Measurements from ENCODE around the gene TSPOAP1.

The TSPOAP1 gene

DNA sequence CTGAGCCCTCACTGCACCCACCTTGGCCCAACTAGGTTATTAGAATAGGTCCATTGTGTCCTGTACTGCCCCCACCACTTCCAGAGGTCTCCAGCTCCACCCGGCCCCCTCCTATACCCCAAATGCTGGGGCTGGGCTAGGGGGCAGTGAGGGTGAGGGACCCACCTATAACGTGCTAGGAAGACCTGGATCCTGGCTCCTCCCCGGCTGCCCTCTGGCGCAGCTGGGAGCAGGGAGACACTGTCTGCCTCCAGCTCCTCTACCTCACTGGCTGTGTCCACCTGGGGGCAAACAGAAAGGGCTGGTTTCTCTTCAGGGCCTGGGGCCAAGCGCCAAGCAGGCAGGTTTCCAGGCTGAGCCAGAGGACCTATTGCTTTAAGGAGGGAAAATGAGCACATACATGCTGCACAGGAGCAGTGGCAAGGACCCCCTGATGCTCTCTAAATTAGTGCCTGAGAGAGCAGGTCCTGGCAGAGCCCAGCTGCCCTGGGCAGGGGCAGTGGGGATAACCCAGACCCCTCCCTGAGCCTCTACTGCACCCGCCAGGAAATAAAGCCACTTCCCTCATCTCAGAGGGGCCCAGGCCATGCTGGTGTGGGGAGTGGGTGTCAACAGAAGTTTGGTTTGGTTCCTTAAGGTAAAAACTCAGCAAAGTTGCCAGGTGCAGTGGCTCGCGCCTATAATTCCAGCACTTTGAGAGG is 12.2 kb downstream of the TSPOAP1 start:
- Histone ChIP-seq H3K27me3 (ENCODE audit: low read length) (no peaks in the 10 kb centered on the region), H3K9me2 (replicated peaks; ENCODE audit: insufficient read depth, low read length) (no peaks in the 10 kb centered on the region), H3K36me3 (ENCODE audit: low read length) (no peaks in the 10 kb centered on the region), H3F3A (ENCODE audit: insufficient read depth) (no peaks in the 10 kb centered on the region), H4K20me1 (ENCODE audit: low read depth, low read length) (no peaks in the 10 kb centered on the region), H3K27ac (ENCODE audit: low read depth, low read length) (no peak overlapping the region), H3K4me3 (ENCODE audit: insufficient read depth, low read length, poor library complexity, severe bottlenecking) (no peak overlapping the region), H3K9ac (ENCODE audit: low read length) (no peak overlapping the region), H3K4me2 (ENCODE audit: low read depth, low read length, poor library complexity, severe bottlenecking) (no peak overlapping the region), H2AFZ (ENCODE audit: low read depth, low read length, severe bottlenecking) (no peak overlapping the region), H3K9me3 (ENCODE audit: insufficient read depth, low read length) (no peaks in the 10 kb centered on the region), H3K79me2 (ENCODE audit: insufficient read depth, low read length) (no peaks in the 10 kb centered on the region)
- TF ChIP-seq, protein P1, sequence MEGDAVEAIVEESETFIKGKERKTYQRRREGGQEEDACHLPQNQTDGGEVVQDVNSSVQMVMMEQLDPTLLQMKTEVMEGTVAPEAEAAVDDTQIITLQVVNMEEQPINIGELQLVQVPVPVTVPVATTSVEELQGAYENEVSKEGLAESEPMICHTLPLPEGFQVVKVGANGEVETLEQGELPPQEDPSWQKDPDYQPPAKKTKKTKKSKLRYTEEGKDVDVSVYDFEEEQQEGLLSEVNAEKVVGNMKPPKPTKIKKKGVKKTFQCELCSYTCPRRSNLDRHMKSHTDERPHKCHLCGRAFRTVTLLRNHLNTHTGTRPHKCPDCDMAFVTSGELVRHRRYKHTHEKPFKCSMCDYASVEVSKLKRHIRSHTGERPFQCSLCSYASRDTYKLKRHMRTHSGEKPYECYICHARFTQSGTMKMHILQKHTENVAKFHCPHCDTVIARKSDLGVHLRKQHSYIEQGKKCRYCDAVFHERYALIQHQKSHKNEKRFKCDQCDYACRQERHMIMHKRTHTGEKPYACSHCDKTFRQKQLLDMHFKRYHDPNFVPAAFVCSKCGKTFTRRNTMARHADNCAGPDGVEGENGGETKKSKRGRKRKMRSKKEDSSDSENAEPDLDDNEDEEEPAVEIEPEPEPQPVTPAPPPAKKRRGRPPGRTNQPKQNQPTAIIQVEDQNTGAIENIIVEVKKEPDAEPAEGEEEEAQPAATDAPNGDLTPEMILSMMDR (IDR thresholded peaks at IDR 0.05; ENCODE audit: insufficient read depth, low read length, poor library complexity, severe bottlenecking), result no peak
- no peak for TF ChIP-seq EZH2phosphoT487 (conservative IDR thresholded peaks at IDR 0.05; ENCODE audit: low read length)

DNA sequence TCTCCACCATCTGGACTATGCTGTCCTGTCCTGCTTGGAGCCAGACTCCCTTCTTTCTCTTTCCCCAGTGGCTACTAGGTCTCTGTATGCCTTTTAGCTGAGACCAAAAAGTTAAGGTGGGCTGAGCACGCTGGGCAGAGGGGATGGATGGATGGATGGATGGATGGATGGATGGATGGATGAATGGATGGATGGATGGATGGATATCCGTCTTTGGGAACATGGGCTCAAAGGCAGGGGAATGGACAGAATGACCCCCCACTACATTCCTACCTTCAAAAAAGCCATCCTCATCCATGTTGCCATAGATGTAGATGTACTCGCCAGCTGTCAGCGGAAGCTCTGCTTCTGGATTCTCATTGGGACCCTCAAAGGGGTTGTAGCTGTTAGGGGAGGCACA is 12.8 kb downstream of the TSPOAP1 start:
- H3K27ac ChIP-seq (ENCODE audit: low read depth, low read length), result no peak overlapping the region
- no peak overlapping the region for H3K9ac ChIP-seq (ENCODE audit: low read length)
- no peaks in the 10 kb centered on the region for H3F3A ChIP-seq (ENCODE audit: insufficient read depth)
- no peaks in the 10 kb centered on the region for H3K36me3 ChIP-seq (ENCODE audit: low read length)
- no peak overlapping the region for H2AFZ ChIP-seq (ENCODE audit: low read depth, low read length, severe bottlenecking)
- H3K79me2 ChIP-seq (ENCODE audit: insufficient read depth, low read length), result no peaks in the 10 kb centered on the region
- no peak overlapping the region for H3K4me3 ChIP-seq (ENCODE audit: insufficient read depth, low read length, poor library complexity, severe bottlenecking)
- TF ChIP-seq EZH2phosphoT487 (conservative IDR thresholded peaks at IDR 0.05; ENCODE audit: low read length), result no peak
- TF ChIP-seq, protein P1 (IDR thresholded peaks at IDR 0.05; ENCODE audit: insufficient read depth, low read length, poor library complexity, severe bottlenecking), result no peak
- H3K27me3 ChIP-seq (ENCODE audit: low read length), result no peaks in the 10 kb centered on the region
- no peaks in the 10 kb centered on the region for H3K9me2 ChIP-seq (replicated peaks; ENCODE audit: insufficient read depth, low read length)
- no peaks in the 10 kb centered on the region for H4K20me1 ChIP-seq (ENCODE audit: low read depth, low read length)
- no peaks in the 10 kb centered on the region for H3K9me3 ChIP-seq (ENCODE audit: insufficient read depth, low read length)
- H3K4me2 ChIP-seq (ENCODE audit: low read depth, low read length, poor library complexity, severe bottlenecking), result no peak overlapping the region

DNA sequence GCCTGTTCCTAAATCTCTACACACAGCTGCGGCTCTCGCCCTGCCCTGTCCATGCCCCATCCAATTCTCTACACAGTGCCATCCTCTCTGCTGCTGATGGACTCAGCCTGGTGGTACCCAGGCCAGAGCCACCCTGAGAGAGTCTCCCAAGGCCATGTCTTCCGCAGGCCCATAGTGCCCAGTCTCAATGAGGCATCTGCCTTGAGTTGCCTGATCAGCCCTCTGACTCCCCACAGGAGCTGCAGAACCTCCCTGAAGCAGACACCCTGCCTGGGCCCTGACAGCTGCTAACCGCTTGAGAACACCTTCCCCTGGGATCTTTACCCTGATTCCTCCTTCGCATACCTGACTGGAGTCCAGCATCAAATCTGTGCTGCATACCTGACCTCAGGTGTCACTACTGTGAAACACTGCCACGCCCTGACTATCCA is 13.3 kb downstream of the TSPOAP1 start:
- Histone ChIP-seq H3K27me3 (ENCODE audit: low read length) (no peaks in the 10 kb centered on the region), H3K9ac (ENCODE audit: low read length) (no peak overlapping the region), H3K9me3 (ENCODE audit: insufficient read depth, low read length) (no peaks in the 10 kb centered on the region), H3K4me3 (ENCODE audit: insufficient read depth, low read length, poor library complexity, severe bottlenecking) (no peak overlapping the region), H3K4me2 (ENCODE audit: low read depth, low read length, poor library complexity, severe bottlenecking) (no peak overlapping the region), H3K36me3 (ENCODE audit: low read length) (no peaks in the 10 kb centered on the region), H3K79me2 (ENCODE audit: insufficient read depth, low read length) (no peaks in the 10 kb centered on the region), H3K9me2 (replicated peaks; ENCODE audit: insufficient read depth, low read length) (no peaks in the 10 kb centered on the region), H4K20me1 (ENCODE audit: low read depth, low read length) (no peaks in the 10 kb centered on the region), H2AFZ (ENCODE audit: low read depth, low read length, severe bottlenecking) (no peak overlapping the region), H3F3A (ENCODE audit: insufficient read depth) (no peaks in the 10 kb centered on the region), H3K27ac (ENCODE audit: low read depth, low read length) (no peak overlapping the region)
- TF ChIP-seq, protein P1 (IDR thresholded peaks at IDR 0.05; ENCODE audit: insufficient read depth, low read length, poor library complexity, severe bottlenecking), result no peak
- TF ChIP-seq EZH2phosphoT487 (conservative IDR thresholded peaks at IDR 0.05; ENCODE audit: low read length), result no peak
